ENCODE results near the gene TEX35.

DNA sequence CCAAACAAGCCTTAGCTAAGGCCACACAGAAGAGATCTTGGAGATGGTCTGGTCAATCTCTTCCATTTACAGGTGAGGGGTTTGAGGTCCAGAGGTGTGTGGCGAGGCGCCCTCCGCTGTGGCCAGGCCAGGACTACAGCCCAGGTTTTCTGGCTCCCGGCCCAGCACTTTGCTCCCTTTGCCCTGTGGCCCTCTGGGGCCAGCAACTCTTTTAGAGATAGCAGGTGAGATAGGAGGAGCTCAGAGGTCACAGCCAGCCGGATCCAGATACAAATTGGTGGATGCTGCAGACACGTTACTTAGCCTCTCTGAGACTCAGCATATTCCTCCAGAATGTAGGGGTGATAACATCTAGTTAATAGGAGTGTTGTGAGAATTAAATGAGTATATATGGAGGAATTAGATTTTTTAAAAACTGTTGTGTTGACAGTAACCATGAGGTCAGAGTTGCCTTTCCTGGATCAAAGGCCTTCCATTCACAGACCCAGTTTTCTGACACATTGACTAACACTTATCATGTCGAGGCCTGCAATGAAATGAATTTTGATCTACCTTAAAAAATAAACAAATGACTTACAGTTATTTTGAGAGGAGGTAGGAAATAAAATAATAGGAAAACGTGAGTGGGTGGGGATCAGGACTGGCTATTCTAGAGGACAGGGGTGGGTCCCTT is 16.6 kb downstream of the TEX35 start:
- TF ChIP-seq, protein P1, sequence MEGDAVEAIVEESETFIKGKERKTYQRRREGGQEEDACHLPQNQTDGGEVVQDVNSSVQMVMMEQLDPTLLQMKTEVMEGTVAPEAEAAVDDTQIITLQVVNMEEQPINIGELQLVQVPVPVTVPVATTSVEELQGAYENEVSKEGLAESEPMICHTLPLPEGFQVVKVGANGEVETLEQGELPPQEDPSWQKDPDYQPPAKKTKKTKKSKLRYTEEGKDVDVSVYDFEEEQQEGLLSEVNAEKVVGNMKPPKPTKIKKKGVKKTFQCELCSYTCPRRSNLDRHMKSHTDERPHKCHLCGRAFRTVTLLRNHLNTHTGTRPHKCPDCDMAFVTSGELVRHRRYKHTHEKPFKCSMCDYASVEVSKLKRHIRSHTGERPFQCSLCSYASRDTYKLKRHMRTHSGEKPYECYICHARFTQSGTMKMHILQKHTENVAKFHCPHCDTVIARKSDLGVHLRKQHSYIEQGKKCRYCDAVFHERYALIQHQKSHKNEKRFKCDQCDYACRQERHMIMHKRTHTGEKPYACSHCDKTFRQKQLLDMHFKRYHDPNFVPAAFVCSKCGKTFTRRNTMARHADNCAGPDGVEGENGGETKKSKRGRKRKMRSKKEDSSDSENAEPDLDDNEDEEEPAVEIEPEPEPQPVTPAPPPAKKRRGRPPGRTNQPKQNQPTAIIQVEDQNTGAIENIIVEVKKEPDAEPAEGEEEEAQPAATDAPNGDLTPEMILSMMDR (IDR thresholded peaks at IDR 0.05), result no peak
- TF ChIP-seq POLR2A (IDR thresholded peaks at IDR 0.05) (no peak), EP300 (IDR thresholded peaks at IDR 0.05) (no peak)

Data from ovary (tissue), 3 donors.